ENCODE data around the gene MPC1L.

GRCh38 chrX:40582811-40583210 lies 40.4 kb upstream of the MPC1L start:
- TF ChIP-seq GATA3 (IDR thresholded peaks at IDR 0.05; ENCODE audit: low read depth, low read length) (no peak), GATA2 (IDR thresholded peaks at IDR 0.05; ENCODE audit: low read depth, low read length) (no peak)
